ENCODE measurements around the gene CDH26. TPM values are rescaled to one million over a fixed set of nuclear protein-coding genes. Genes with fewer than 3 reads are reported as not detected.

CDH26 gene
- polyA plus RNA-seq, 1 donor from 2014 or later: 0.43 TPM

DNA sequence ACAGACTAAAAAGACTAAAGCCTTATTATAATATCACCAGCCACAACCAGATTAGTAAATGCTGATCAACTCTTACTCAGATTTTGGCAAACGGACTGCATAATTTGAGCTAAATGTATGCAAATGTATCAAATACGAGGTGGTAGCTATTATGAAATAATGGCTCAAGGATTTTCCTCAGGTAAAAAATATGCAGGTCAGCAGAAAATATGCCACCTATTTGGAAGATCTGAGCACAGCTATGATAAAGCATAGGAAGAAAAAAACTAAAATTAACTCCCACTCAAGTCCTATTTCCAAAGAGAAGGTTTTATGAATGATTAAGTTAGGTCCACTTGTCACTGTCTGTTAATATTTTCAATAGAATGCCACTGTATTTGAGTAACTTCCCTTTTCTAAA, 47.2 kb upstream of the CDH26 start:
- no peaks in the 10 kb centered on the region for H3K36me3 ChIP-seq (ENCODE audit: insufficient read depth, low read length)
- H3K9ac ChIP-seq (ENCODE audit: low read length): no peak overlapping the region
- no peak overlapping the region for H3K4me3 ChIP-seq (ENCODE audit: low read length)
- no peaks in the 10 kb centered on the region for H4K20me1 ChIP-seq (ENCODE audit: insufficient read depth)
- TF ChIP-seq, protein P1, sequence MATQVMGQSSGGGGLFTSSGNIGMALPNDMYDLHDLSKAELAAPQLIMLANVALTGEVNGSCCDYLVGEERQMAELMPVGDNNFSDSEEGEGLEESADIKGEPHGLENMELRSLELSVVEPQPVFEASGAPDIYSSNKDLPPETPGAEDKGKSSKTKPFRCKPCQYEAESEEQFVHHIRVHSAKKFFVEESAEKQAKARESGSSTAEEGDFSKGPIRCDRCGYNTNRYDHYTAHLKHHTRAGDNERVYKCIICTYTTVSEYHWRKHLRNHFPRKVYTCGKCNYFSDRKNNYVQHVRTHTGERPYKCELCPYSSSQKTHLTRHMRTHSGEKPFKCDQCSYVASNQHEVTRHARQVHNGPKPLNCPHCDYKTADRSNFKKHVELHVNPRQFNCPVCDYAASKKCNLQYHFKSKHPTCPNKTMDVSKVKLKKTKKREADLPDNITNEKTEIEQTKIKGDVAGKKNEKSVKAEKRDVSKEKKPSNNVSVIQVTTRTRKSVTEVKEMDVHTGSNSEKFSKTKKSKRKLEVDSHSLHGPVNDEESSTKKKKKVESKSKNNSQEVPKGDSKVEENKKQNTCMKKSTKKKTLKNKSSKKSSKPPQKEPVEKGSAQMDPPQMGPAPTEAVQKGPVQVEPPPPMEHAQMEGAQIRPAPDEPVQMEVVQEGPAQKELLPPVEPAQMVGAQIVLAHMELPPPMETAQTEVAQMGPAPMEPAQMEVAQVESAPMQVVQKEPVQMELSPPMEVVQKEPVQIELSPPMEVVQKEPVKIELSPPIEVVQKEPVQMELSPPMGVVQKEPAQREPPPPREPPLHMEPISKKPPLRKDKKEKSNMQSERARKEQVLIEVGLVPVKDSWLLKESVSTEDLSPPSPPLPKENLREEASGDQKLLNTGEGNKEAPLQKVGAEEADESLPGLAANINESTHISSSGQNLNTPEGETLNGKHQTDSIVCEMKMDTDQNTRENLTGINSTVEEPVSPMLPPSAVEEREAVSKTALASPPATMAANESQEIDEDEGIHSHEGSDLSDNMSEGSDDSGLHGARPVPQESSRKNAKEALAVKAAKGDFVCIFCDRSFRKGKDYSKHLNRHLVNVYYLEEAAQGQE (IDR thresholded peaks at IDR 0.05; ENCODE audit: borderline replicate concordance): no peak
- TF ChIP-seq EP300 (conservative IDR thresholded peaks at IDR 0.05; ENCODE audit: poor library complexity, severe bottlenecking) (no peak), TAF1 (IDR thresholded peaks at IDR 0.05; ENCODE audit: low read depth) (no peak), POLR2AphosphoS5 (IDR thresholded peaks at IDR 0.05) (no peak), RAD21 (conservative IDR thresholded peaks at IDR 0.05) (no peak), MXI1 (conservative IDR thresholded peaks at IDR 0.05; ENCODE audit: poor library complexity, severe bottlenecking) (no peak), EZH2 (IDR thresholded peaks at IDR 0.05; ENCODE audit: borderline replicate concordance, insufficient read depth, low read length, poor library complexity, severe bottlenecking) (no peak), SMC3 (conservative IDR thresholded peaks at IDR 0.05; ENCODE audit: poor library complexity) (no peak), CTCF (IDR thresholded peaks at IDR 0.05; ENCODE audit: poor library complexity, severe bottlenecking) (no peak)
- no peaks in the 10 kb centered on the region for H3K9me3 ChIP-seq (ENCODE audit: low read length)
- H3K9me2 ChIP-seq (ENCODE audit: insufficient read depth, low read length): no peaks in the 10 kb centered on the region
- H2AFZ ChIP-seq (ENCODE audit: low read depth, low read length): no peak overlapping the region
- H3K27me3 ChIP-seq (ENCODE audit: insufficient read depth, low read depth, low read length): no peaks in the 10 kb centered on the region
- H3K4me2 ChIP-seq (ENCODE audit: low read length): no peak overlapping the region
- H3K79me2 ChIP-seq (replicated peaks; ENCODE audit: insufficient read depth, low read length): no peaks in the 10 kb centered on the region
- H3K27ac ChIP-seq (ENCODE audit: low read length): no peak overlapping the region
- no peaks in the 10 kb centered on the region for H3F3A ChIP-seq (ENCODE audit: insufficient read depth, low read length, poor library complexity, severe bottlenecking)

DNA sequence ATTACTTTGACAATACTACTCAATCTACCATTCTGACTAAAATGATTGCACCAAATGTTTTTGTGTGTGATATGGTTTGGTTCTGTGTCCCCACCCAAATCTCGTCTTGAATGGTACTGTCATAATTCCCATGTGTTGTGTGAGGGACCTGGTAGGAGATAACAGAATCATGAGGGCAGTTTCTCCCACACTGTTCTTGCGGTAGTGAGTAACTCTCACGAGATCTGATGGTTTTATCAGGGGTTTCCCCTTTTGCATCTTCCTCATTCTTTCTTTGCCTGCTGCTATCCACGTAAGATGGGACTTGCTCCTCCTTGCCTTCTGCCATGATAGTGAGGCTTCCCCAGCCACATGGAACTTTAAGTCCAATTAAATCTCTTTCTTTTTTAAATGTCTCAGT, 45.6 kb upstream of the CDH26 start:
- Histone ChIP-seq H2AFZ (ENCODE audit: low read depth, low read length) (no peak overlapping the region), H3K9me3 (ENCODE audit: low read length) (no peaks in the 10 kb centered on the region), H4K20me1 (ENCODE audit: insufficient read depth) (no peaks in the 10 kb centered on the region), H3K27ac (ENCODE audit: low read length) (no peak overlapping the region), H3K4me2 (ENCODE audit: low read length) (no peak overlapping the region), H3K79me2 (replicated peaks; ENCODE audit: insufficient read depth, low read length) (no peaks in the 10 kb centered on the region), H3K36me3 (ENCODE audit: insufficient read depth, low read length) (no peaks in the 10 kb centered on the region), H3K9me2 (ENCODE audit: insufficient read depth, low read length) (no peaks in the 10 kb centered on the region), H3K4me3 (ENCODE audit: low read length) (no peak overlapping the region), H3F3A (ENCODE audit: insufficient read depth, low read length, poor library complexity, severe bottlenecking) (no peaks in the 10 kb centered on the region), H3K27me3 (ENCODE audit: insufficient read depth, low read depth, low read length) (no peaks in the 10 kb centered on the region), H3K9ac (ENCODE audit: low read length) (no peak overlapping the region)
- TF ChIP-seq EZH2 (IDR thresholded peaks at IDR 0.05; ENCODE audit: borderline replicate concordance, insufficient read depth, low read length, poor library complexity, severe bottlenecking) (no peak), CTCF (IDR thresholded peaks at IDR 0.05; ENCODE audit: poor library complexity, severe bottlenecking) (no peak), TAF1 (IDR thresholded peaks at IDR 0.05; ENCODE audit: low read depth) (no peak), RAD21 (conservative IDR thresholded peaks at IDR 0.05) (no peak)

Measured in neural cell (in vitro differentiated cells).